Measurements from ENCODE around the gene FUOM. TPM values are rescaled to one million over a fixed set of nuclear protein-coding genes. Genes with fewer than 3 reads are reported as not detected.

Gene FUOM
- total and polyA plus RNA-seq, 2 donors (not counting 3 experiments of a cell fraction or from before 2014, with no cell fraction given): 17.4 to 33.9 TPM

DNA sequence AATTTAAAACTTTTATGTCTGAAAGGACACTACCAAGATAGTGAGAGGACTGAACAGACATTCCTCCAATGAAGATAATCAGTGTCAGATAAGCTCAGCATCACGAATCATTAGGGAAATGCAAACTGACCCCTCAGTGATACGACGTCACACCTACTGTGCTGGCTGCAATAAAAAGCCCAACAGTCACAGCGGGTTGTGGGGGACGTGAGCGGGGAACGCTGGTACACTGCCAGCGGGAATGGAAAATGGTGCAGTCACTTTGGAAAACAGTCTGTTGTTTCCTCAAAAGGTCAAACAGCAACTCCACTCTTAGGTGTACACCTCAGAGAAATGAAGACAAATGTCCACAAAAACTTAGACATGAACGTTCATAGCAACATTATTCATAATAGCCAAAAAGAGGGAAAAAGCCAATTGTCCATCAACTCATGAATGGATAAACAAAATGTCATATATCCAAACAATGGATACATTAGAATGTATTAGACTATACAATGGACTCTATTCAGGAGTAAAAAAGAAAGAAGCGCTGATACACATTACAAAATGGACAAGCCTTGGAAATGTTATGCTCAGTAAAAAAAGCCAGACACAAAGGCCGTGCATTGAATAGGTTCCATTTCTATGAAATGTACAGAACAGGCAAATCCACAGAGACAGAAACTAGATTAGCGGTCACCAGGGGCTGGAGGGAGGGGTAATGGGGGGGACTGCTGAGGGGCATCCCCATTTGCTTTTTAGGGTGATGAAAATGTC is 17.7 kb upstream of the FUOM start:
- no peak for FAIRE-seq
- no peak overlapping the region for H3K4me3 ChIP-seq (replicated peaks in 1 of 3; ENCODE audit: insufficient read depth in 1 of 3, low read depth in 1 of 3, low read length in 3 of 3)
- H3K79me2 ChIP-seq (ENCODE audit: control insufficient read depth, insufficient read depth, low read length): peaks cover 2% of the 10 kb centered on the region
- dilution Hi-C loops (cut with MboI; ENCODE audit: extremely low pct_ligation_motif_present, low sequenced_read_pairs) (no loop called here), intact Hi-C loops (cut with micrococcal nuclease) (no loop called here)
- no peaks in the 10 kb centered on the region for H3K9me1 ChIP-seq (replicated peaks; ENCODE audit: control insufficient read depth, extremely low read depth, insufficient read depth, low read length)
- no peaks in the 10 kb centered on the region for H4K20me1 ChIP-seq (replicated peaks; ENCODE audit: control insufficient read depth, extremely low read depth, insufficient read depth, low read length)
- no peak for TF ChIP-seq MYC (IDR thresholded peaks at IDR 0.05; ENCODE audit: low read depth, low read length)
- TF ChIP-seq GATA2 (IDR thresholded peaks at IDR 0.05; ENCODE audit: insufficient read depth, insufficient read length, low read depth, low read length): no peak
- no peak for TF ChIP-seq EZH2 (IDR thresholded peaks at IDR 0.05; ENCODE audit: borderline replicate concordance, low read depth, low read length, severe bottlenecking)
- no peak for TF ChIP-seq POLR2AphosphoS5 (IDR thresholded peaks at IDR 0.05; ENCODE audit: insufficient read depth, low read depth, low read length)
- no peak for TF ChIP-seq FOS (IDR thresholded peaks at IDR 0.05; ENCODE audit: borderline replicate concordance, insufficient read depth, low read length)
- no peaks in the 10 kb centered on the region for H3K36me3 ChIP-seq (ENCODE audit: control insufficient read depth in 2 of 2, extremely low read depth in 1 of 2, insufficient read depth in 2 of 2, low read length in 2 of 2)
- no peak overlapping the region for H3K27ac ChIP-seq (ENCODE audit: insufficient read depth, low read depth, low read length)
- no TSS peak for BruUV-seq (replicated peaks)
- DNase-seq (ENCODE audit: low read depth, low spot score): no peak
- H3K4me2 ChIP-seq (ENCODE audit: insufficient read depth, low read length): no peak overlapping the region
- CTCF ChIA-PET: no interaction called here
- no peaks in the 10 kb centered on the region for H3K27me3 ChIP-seq (ENCODE audit: control insufficient read depth in 2 of 2, insufficient read depth in 2 of 2, low read length in 2 of 2)
- H3K9me3 ChIP-seq (replicated peaks; ENCODE audit: control insufficient read depth, insufficient read depth, low read length): no peaks in the 10 kb centered on the region
- H2AFZ ChIP-seq (ENCODE audit: low read depth, low read length): no peak overlapping the region
- POLR2A ChIA-PET: no interaction called here
- H3K9ac ChIP-seq (replicated peaks; ENCODE audit: extremely low read depth, insufficient read depth, low read length): no peak overlapping the region
- peaks cover 14% of the 10 kb centered on the region for H3K4me1 ChIP-seq (ENCODE audit: control insufficient read depth, extremely low read depth, insufficient read depth, low read length)

All from endothelial cell of umbilical vein (primary cell).